Endothelial cell of umbilical vein (primary cell): ENCODE measurements around the gene ZBTB8A. TPM values are rescaled to one million over a fixed set of nuclear protein-coding genes. Genes with fewer than 3 reads are reported as not detected.

Source experiments
- BruUV-seq: library from RNA; stranded (reverse); fragments of 400-500 nt; replicated peaks from 2 replicates; lab custom pipeline; 2021; lab: Mats Ljungman, UMichigan
- CTCF ChIA-PET: fragments of 300-600, 350-600 bp; sonication (Branson Sonifier 250); formaldehyde crosslinking; loops from one replicate; lab custom pipeline; 2021; ENCODE audit warnings: antibody characterized with exemption, inconsistent platforms; lab: Charles Lee
- POLR2A ChIA-PET: fragments of 300-600, 350-600 bp; sonication (Branson Sonifier 250); formaldehyde crosslinking; loops from one replicate; lab custom pipeline; 2021; ENCODE audit warnings: antibody characterized with exemption, inconsistent platforms; lab: Charles Lee
- DNase-seq: peaks from one replicate; pipeline ENCODE4 v3.0.0-alpha.2; 2011; ENCODE audit warnings: low read depth, low spot score
- FAIRE-seq: peaks from 2 replicates; lab custom pipeline; 2011; peaks lifted over from hg19 to GRCh38; lab: Jason Lieb, UNC
- H2AFZ ChIP-seq: 2 replicates; pipeline ENCODE4 v1.6.0; 2012; ENCODE audit warnings: low read depth, low read length, control low read depth, inconsistent platforms
- H3K27ac ChIP-seq: 2 replicates; pipeline ENCODE4 v1.5.1; 2011; ENCODE audit warnings: low read depth, mild to moderate bottlenecking, control low read depth, low read length, moderate library complexity; ENCODE audit not compliant: insufficient read depth
- H3K27me3 ChIP-seq, 2 experiments: 2 replicates each; pipeline versions ENCODE4 v1.6.0 to v1.6.1; 2011; ENCODE audit warnings: low read length in 2 of 2, mixed read lengths in 1 of 2; ENCODE audit not compliant: control insufficient read depth in 2 of 2, insufficient read depth in 2 of 2
- H3K36me3 ChIP-seq, 2 experiments: 2 replicates in 1 of 2; 3 replicates in 1 of 2; pipeline ENCODE4 v1.5.1; 2011; ENCODE audit warnings: low read length in 2 of 2, mild to moderate bottlenecking in 1 of 2, moderate library complexity in 1 of 2; ENCODE audit not compliant: control insufficient read depth in 2 of 2, insufficient read depth in 2 of 2; ENCODE audit errors: extremely low read depth in 1 of 2
- H3K4me1 ChIP-seq: 3 replicates; pipeline ENCODE4 v1.5.1; 2011; ENCODE audit warnings: mild to moderate bottlenecking, low read length; ENCODE audit not compliant: control insufficient read depth, insufficient read depth; ENCODE audit errors: extremely low read depth
- H3K4me2 ChIP-seq: 2 replicates; pipeline ENCODE4 v1.6.1; 2011; ENCODE audit warnings: low read length, control low read depth, mixed read lengths; ENCODE audit not compliant: insufficient read depth
- H3K4me3 ChIP-seq, 3 experiments: fragments of 200-600 bp in 1 of 3; sonication (generic), shearing (Covaris generic) in 1 of 3; replicated peaks in 1 of 3; 2 replicates each; pipeline ENCODE4 v1.5.1; 2011 to 2016; ENCODE audit warnings: control low read depth in 3 of 3, low read length in 3 of 3, mild to moderate bottlenecking in 2 of 3, inconsistent platforms in 1 of 3, low read depth in 1 of 3, moderate library complexity in 1 of 3; ENCODE audit not compliant: insufficient read depth in 1 of 3
- H3K79me2 ChIP-seq: 2 replicates; pipeline ENCODE4 v1.6.0; 2012; ENCODE audit warnings: low read length, inconsistent platforms; ENCODE audit not compliant: control insufficient read depth, insufficient read depth
- H3K9ac ChIP-seq: replicated peaks from 2 replicates; pipeline ENCODE3; 2011; ENCODE audit warnings: low read length, control low read depth; ENCODE audit not compliant: insufficient read depth; ENCODE audit errors: extremely low read depth
- H3K9me1 ChIP-seq: replicated peaks from 3 replicates; pipeline ENCODE4 v1.6.0; 2011; ENCODE audit warnings: mild to moderate bottlenecking, low read length; ENCODE audit not compliant: control insufficient read depth, insufficient read depth; ENCODE audit errors: extremely low read depth
- H3K9me3 ChIP-seq: replicated peaks from 2 replicates; pipeline ENCODE4 v1.5.1; 2012; ENCODE audit warnings: low read length, inconsistent platforms; ENCODE audit not compliant: control insufficient read depth, insufficient read depth
- H4K20me1 ChIP-seq: replicated peaks from 2 replicates; pipeline ENCODE3; 2011; ENCODE audit warnings: mild to moderate bottlenecking, low read length; ENCODE audit not compliant: control insufficient read depth, insufficient read depth; ENCODE audit errors: extremely low read depth
- CTCF ChIP-seq, 2 donors: IDR thresholded peaks; 1 replicate in 1 of 2; 2 replicates in 1 of 2; pipeline ENCODE4 v1.5.1; 2011; ENCODE audit warnings: low read length in 2 of 2, mild to moderate bottlenecking in 2 of 2, moderate library complexity in 2 of 2, control low read depth in 1 of 2, inconsistent platforms in 1 of 2, low read depth in 1 of 2; ENCODE audit not compliant: insufficient read depth in 1 of 2; ENCODE audit errors: extremely low read depth in 1 of 2
- EZH2 ChIP-seq: IDR thresholded peaks from 2 replicates; pipeline ENCODE4 v1.6.1; 2012; ENCODE audit warnings: borderline replicate concordance, low read depth, mild to moderate bottlenecking, moderate library complexity, low read length, inconsistent platforms; ENCODE audit not compliant: severe bottlenecking
- FOS ChIP-seq: IDR thresholded peaks from 2 replicates; pipeline ENCODE4 v1.6.1; 2011; ENCODE audit warnings: mild to moderate bottlenecking, low read length, moderate library complexity, borderline replicate concordance; ENCODE audit not compliant: insufficient read depth
- GATA2 ChIP-seq: IDR thresholded peaks from 2 replicates; pipeline ENCODE4 v1.7.0; 2011; ENCODE audit warnings: low read depth, mild to moderate bottlenecking, moderate library complexity, mixed read lengths, low read length; ENCODE audit not compliant: insufficient read length, insufficient read depth
- JUN ChIP-seq: IDR thresholded peaks from 2 replicates; pipeline ENCODE4 v1.6.1; 2011; ENCODE audit warnings: borderline replicate concordance, low read depth; ENCODE audit not compliant: insufficient read length, insufficient read depth
- MAX ChIP-seq: IDR thresholded peaks from 2 replicates; pipeline ENCODE4 v1.6.1; 2011; ENCODE audit not compliant: insufficient read depth, insufficient read length
- MYC ChIP-seq: IDR thresholded peaks from one replicate; pipeline ENCODE4 v1.6.1; 2011; ENCODE audit warnings: mild to moderate bottlenecking, low read depth, low read length
- POLR2A ChIP-seq: IDR thresholded peaks from 2 replicates; pipeline ENCODE4 v1.6.1; 2012; ENCODE audit warnings: low read depth, mild to moderate bottlenecking, control low read depth, low read length
- POLR2AphosphoS5 ChIP-seq: IDR thresholded peaks from 2 replicates; pipeline ENCODE4 v1.6.1; 2012; ENCODE audit warnings: low read depth, mild to moderate bottlenecking, control low read depth, low read length, moderate library complexity; ENCODE audit not compliant: insufficient read depth
- dilution Hi-C: fragments of 300-500 bp; cut with MboI; formaldehyde crosslinking; loops from one replicate; pipeline ENCODE4 v1.15.0; 2019; ENCODE audit warnings: low sequenced_read_pairs; ENCODE audit not compliant: extremely low pct_ligation_motif_present
- intact Hi-C: fragments of 100-400 bp; cut with micrococcal nuclease; formaldehyde crosslinking; loops from one replicate; pipeline ENCODE4 v1.10.0; 2022
- polyA plus RNA-seq, 4 experiments: library from polyadenylated mRNA; depleted of rRNA in 3 of 4; stranded (reverse) in 3 of 4; unstranded in 1 of 4; fragments of >200 nt; gene quantifications; 2 replicates each; pipeline versions ENCODE4 v1.2.1 to v1.2.3, GENCODE V29; 2011 to 2012; ENCODE audit warnings: missing spikeins in 1 of 4
- total RNA-seq: library from RNA; stranded (reverse); gene quantifications from 2 replicates; pipeline ENCODE4 v1.2.3, GENCODE V29; 2021

The ZBTB8A gene
- total and polyA plus RNA-seq, 2 donors (not counting 3 experiments of a cell fraction or from before 2014, with no cell fraction given): 3.1 to 9.6 TPM

GRCh38 chr1:32606565-32607371 is 67.5 kb downstream of the ZBTB8A start:
- H4K20me1 ChIP-seq: no peaks in the 10 kb centered on the region
- no peaks in the 10 kb centered on the region for H3K27me3 ChIP-seq
- no peak overlapping the region for H3K4me2 ChIP-seq
- no peaks in the 10 kb centered on the region for H3K79me2 ChIP-seq
- DNase-seq (no peak), FAIRE-seq (no peak)
- H3K4me1 ChIP-seq: no peaks in the 10 kb centered on the region
- intact Hi-C loops (no loop called here), dilution Hi-C loops (no loop called here)
- no peak overlapping the region for H2AFZ ChIP-seq
- no TSS peak for BruUV-seq
- H3K36me3 ChIP-seq: peaks cover 0 to 2% of the 10 kb centered on the region in 2 experiments
- no peak overlapping the region for H3K4me3 ChIP-seq
- H3K9ac ChIP-seq: no peak overlapping the region
- ChIA-PET POLR2A (no interaction called here), CTCF (interaction anchor here (0.8 to 1.8 kb wide), 4 partner anchors 9 to 20 kb away, joined by 3 to 4 read pairs (median 4); no protein-coding TSS in a partner anchor)
- H3K9me3 ChIP-seq: no peaks in the 10 kb centered on the region
- no peak overlapping the region for H3K27ac ChIP-seq
- TF ChIP-seq EZH2 (no peak), GATA2 (no peak), JUN (no peak), FOS (no peak), MAX (no peak), POLR2A (no peak), MYC (no peak), CTCF (IDR thresholded peaks at IDR 0.05; ENCODE audit: extremely low read depth in 1 of 2, insufficient read depth in 1 of 2, low read depth in 1 of 2, low read length in 2 of 2) (no peak), POLR2AphosphoS5 (no peak)
- H3K9me1 ChIP-seq: no peaks in the 10 kb centered on the region
